Gastrocnemius medialis (tissue), 4 donors: ENCODE data around the gene OFD1. TPM values are rescaled to one million over a fixed set of nuclear protein-coding genes. Genes with fewer than 3 reads are reported as not detected.

Experiments used
- ATAC-seq, 2 donors: fragments of 150-250 bp; one replicate each; pipeline ENCODE4 v1.9.1; 2016
- DNase-seq, 2 donors: peaks; one replicate each; pipeline ENCODE4 v3.0.0-alpha.2; 2019
- H3K27ac ChIP-seq, 4 donors: fragments of 200-600 bp; sonication (generic); 1 replicate in 1 of 4; 2 replicates in 3 of 4; pipeline ENCODE4 v1.5.1; 2016 to 2018; ENCODE audit warnings: mild to moderate bottlenecking in 2 of 4, moderate library complexity in 1 of 4
- H3K27me3 ChIP-seq, 3 donors: fragments of 200-600 bp; sonication (generic) in 2 of 3; 1 replicate in 1 of 3; 2 replicates in 2 of 3; pipeline versions ENCODE4 v1.5.1 to v1.6.0; 2016 to 2019; ENCODE audit warnings: mild to moderate bottlenecking in 1 of 3, moderate library complexity in 1 of 3
- H3K36me3 ChIP-seq, 2 donors: fragments of 200-600 bp; sonication (generic) in 1 of 2; one replicate each; pipeline ENCODE4 v1.5.1; 2017 to 2018
- H3K4me1 ChIP-seq, 2 donors: fragments of 200-600 bp; sonication (generic) in 1 of 2; one replicate each; pipeline ENCODE4 v1.5.1; 2016 to 2017; ENCODE audit warnings: mild to moderate bottlenecking in 2 of 2
- H3K4me3 ChIP-seq, 4 donors: fragments of 200-600 bp; sonication (generic) in 3 of 4; 1 replicate in 1 of 4; 2 replicates in 3 of 4; pipeline ENCODE4 v1.5.1; 2016 to 2019; ENCODE audit warnings: mild to moderate bottlenecking in 2 of 4
- H3K9me3 ChIP-seq, 3 donors: fragments of 200-600 bp; sonication (generic) in 2 of 3; 1 replicate in 1 of 3; 2 replicates in 2 of 3; pipeline ENCODE4 v1.5.1; 2016 to 2019
- CTCF ChIP-seq, 5 experiments: fragments of 450-650 bp in 3 of 5; fragments of 200-600 bp in 2 of 5; sonication (generic) in 2 of 5; IDR thresholded peaks in 4 of 5; conservative IDR thresholded peaks in 1 of 5; 1 replicate in 4 of 5; 2 replicates in 1 of 5; pipeline ENCODE4 v1.5.1; 2016 to 2019; ENCODE audit warnings: antibody characterized with exemption in 5 of 5, mild to moderate bottlenecking in 3 of 5, moderate library complexity in 3 of 5
- POLR2A ChIP-seq, 2 donors: fragments of 450-650 bp; IDR thresholded peaks; one replicate each; pipeline ENCODE4 v1.6.1; 2017; ENCODE audit warnings: antibody characterized with exemption in 2 of 2, mild to moderate bottlenecking in 2 of 2, moderate library complexity in 2 of 2
- in situ Hi-C, 4 donors: fragments of 200-750 bp; cut with MboI; loops; one replicate each; pipeline versions ENCODE4 v1.15.0 to v1.8.0; 2017; ENCODE audit warnings: low sequenced_read_pairs in 4 of 4
- intact Hi-C: fragments of 100-400 bp; cut with DNase I; formaldehyde crosslinking; loops from one replicate; pipeline ENCODE4 v1.15.1; 2023; ENCODE audit warnings: low total_unique reads
- total RNA-seq, 4 donors: library from RNA; depleted of rRNA; stranded (reverse); fragments of >200 nt; gene quantifications; one replicate each; pipeline versions ENCODE4 v1.1.0 to v1.2.3, GENCODE V29; 2016

OFD1 gene
- total RNA-seq, 4 donors from 2014 or later, result 2.8 to 8.0 (median 7.0) TPM

- H3K9me3 ChIP-seq, result no peaks in the 10 kb centered on the region
- TF ChIP-seq CTCF (IDR thresholded peaks at IDR 0.05 in 4 of 5, conservative IDR thresholded peaks at IDR 0.05 in 1 of 5) (no peak), POLR2A (IDR thresholded peaks at IDR 0.05) (no peak)
- no peak for DNase-seq
- in situ Hi-C loops, result no loop called here
- H3K27ac ChIP-seq, result no peak overlapping the region
- no peak for ATAC-seq
- H3K4me1 ChIP-seq, result no peaks in the 10 kb centered on the region
- H3K27me3 ChIP-seq, result peaks cover 0 to 2% (median 0%) of the 10 kb centered on the region in 3 donors
- intact Hi-C loops, result no loop called here
- no peak overlapping the region for H3K4me3 ChIP-seq
- no peaks in the 10 kb centered on the region for H3K36me3 ChIP-seq
Observed at GRCh38 chrX:13786048-13786447, 51.5 kb downstream of the OFD1 start.

- ATAC-seq, result no peak
- H3K9me3 ChIP-seq, result no peaks in the 10 kb centered on the region
- H3K36me3 ChIP-seq, result no peaks in the 10 kb centered on the region
- no peak for DNase-seq
- H3K27me3 ChIP-seq, result peaks cover 0 to 2% (median 0%) of the 10 kb centered on the region in 3 donors
- no peak overlapping the region for H3K4me3 ChIP-seq
- no peak overlapping the region for H3K27ac ChIP-seq
- H3K4me1 ChIP-seq, result no peaks in the 10 kb centered on the region
- intact Hi-C loops (no loop called here), in situ Hi-C loops (no loop called here)
- no peak for TF ChIP-seq POLR2A (IDR thresholded peaks at IDR 0.05)
- no peak for TF ChIP-seq CTCF (IDR thresholded peaks at IDR 0.05 in 4 of 5, conservative IDR thresholded peaks at IDR 0.05 in 1 of 5)
Observed at GRCh38 chrX:13790206-13791131, 55.9 kb downstream of the OFD1 start.

- no peak for ATAC-seq
- intact Hi-C loops (no loop called here), in situ Hi-C loops (no loop called here)
- Histone ChIP-seq H3K4me3 (no peak overlapping the region), H3K9me3 (no peaks in the 10 kb centered on the region), H3K27me3 (peaks cover 0 to under 1% (median 0%) of the 10 kb centered on the region in 3 donors), H3K4me1 (no peaks in the 10 kb centered on the region), H3K27ac (no peak overlapping the region), H3K36me3 (no peaks in the 10 kb centered on the region)
- TF ChIP-seq POLR2A (IDR thresholded peaks at IDR 0.05) (no peak), CTCF (IDR thresholded peaks at IDR 0.05 in 4 of 5, conservative IDR thresholded peaks at IDR 0.05 in 1 of 5) (no peak)
- DNase-seq, result no peak
Observed at GRCh38 chrX:13791145-13791544, 56.6 kb downstream of the OFD1 start.

- H3K4me1 ChIP-seq, result no peaks in the 10 kb centered on the region
- no peak for ATAC-seq
- H3K27ac ChIP-seq, result no peak overlapping the region
Observed at GRCh38 chrX:13791559-13791958, 57.0 kb downstream of the OFD1 start.

More at GRCh38 chrX:13791559-13791958, 57.0 kb downstream of the OFD1 start:
- Histone ChIP-seq H3K27me3 (no peaks in the 10 kb centered on the region), H3K4me3 (no peak overlapping the region), H3K36me3 (no peaks in the 10 kb centered on the region), H3K9me3 (no peaks in the 10 kb centered on the region)
- no peak for TF ChIP-seq POLR2A (IDR thresholded peaks at IDR 0.05)
- no peak for TF ChIP-seq CTCF (IDR thresholded peaks at IDR 0.05 in 4 of 5, conservative IDR thresholded peaks at IDR 0.05 in 1 of 5)
- in situ Hi-C loops (no loop called here), intact Hi-C loops (no loop called here)
- DNase-seq, result no peak
